Hepatocyte (in vitro differentiated cells): Measurements from ENCODE around the gene POC1A. TPM values are rescaled to one million over a fixed set of nuclear protein-coding genes. Genes with fewer than 3 reads are reported as not detected.

Source experiments
- DNase-seq: peaks from one replicate; pipeline ENCODE4 v3.0.0-alpha.2; 2016; ENCODE audit warnings: low spot score
- H2AFZ ChIP-seq: fragments of 200-600 bp; sonication (generic); 2 replicates; pipeline ENCODE4 v1.6.0; 2016; ENCODE audit warnings: antibody characterized with exemption, mild to moderate bottlenecking
- H3K27ac ChIP-seq: fragments of 200-600 bp; sonication (generic); 2 replicates; pipeline ENCODE4 v1.5.1; 2016; ENCODE audit warnings: mild to moderate bottlenecking
- H3K27me3 ChIP-seq: fragments of 200-600 bp; sonication (generic); 2 replicates; pipeline ENCODE4 v1.6.1; 2016
- H3K36me3 ChIP-seq: fragments of 200-600 bp; sonication (generic); replicated peaks from 2 replicates; pipeline ENCODE4 v1.5.1; 2016; ENCODE audit warnings: low read depth; ENCODE audit not compliant: insufficient read depth
- H3K4me1 ChIP-seq: fragments of 200-600 bp; sonication (generic); 2 replicates; pipeline ENCODE4 v1.5.1; 2016; ENCODE audit warnings: mild to moderate bottlenecking, moderate library complexity; ENCODE audit not compliant: insufficient read depth
- H3K4me2 ChIP-seq: fragments of 200-600 bp; sonication (generic); 2 replicates; pipeline ENCODE4 v1.6.0; 2016
- H3K4me3 ChIP-seq: fragments of 200-600 bp; sonication (generic); 2 replicates; pipeline ENCODE4 v1.5.1; 2016; ENCODE audit warnings: mild to moderate bottlenecking
- H3K79me2 ChIP-seq: fragments of 200-600 bp; sonication (generic); 2 replicates; pipeline ENCODE4 v1.6.0; 2017; ENCODE audit warnings: mild to moderate bottlenecking
- H3K9me2 ChIP-seq: fragments of 200-600 bp; sonication (generic); replicated peaks from 2 replicates; pipeline ENCODE4 v1.6.0; 2017; ENCODE audit warnings: mild to moderate bottlenecking; ENCODE audit not compliant: insufficient read depth
- H3K9me3 ChIP-seq: fragments of 200-600 bp; sonication (generic); 2 replicates; pipeline ENCODE4 v1.5.1; 2016; ENCODE audit warnings: low read depth, mild to moderate bottlenecking
- H4K20me1 ChIP-seq: fragments of 200-600 bp; sonication (generic); 2 replicates; pipeline ENCODE4 v1.6.0; 2016; ENCODE audit warnings: mild to moderate bottlenecking; ENCODE audit not compliant: insufficient read depth, poor library complexity, severe bottlenecking
- EZH2 ChIP-seq: fragments of 200-600 bp; sonication (generic); IDR thresholded peaks from 2 replicates; pipeline ENCODE4 v1.6.1; 2016; ENCODE audit warnings: antibody characterized with exemption, mild to moderate bottlenecking, borderline replicate concordance
- EZH2phosphoT487 ChIP-seq: fragments of 200-600 bp; sonication (generic); IDR thresholded peaks from one replicate; pipeline ENCODE4 v1.6.1; 2018; ENCODE audit warnings: antibody characterized with exemption, mild to moderate bottlenecking, low read depth, moderate library complexity; ENCODE audit not compliant: unreplicated experiment, severe bottlenecking
- WGBS: methylation state at CpG from one replicate; pipeline ENCODE4 v1.1.6; 2016; ENCODE audit warnings: low lambda C conversion rate; ENCODE audit errors: missing lambda C conversion rate; 5-methylcytosine and 5-hydroxymethylcytosine counted together
- polyA plus RNA-seq: library from polyadenylated mRNA; unstranded; fragments of >200 nt; fragmentation: Nextera tagmentation; extraction: Ambion mirVana; gene quantifications from 2 replicates; pipeline ENCODE4 v1.2.1, GENCODE V29; 2016
- total RNA-seq: library from RNA; depleted of rRNA; stranded (reverse); fragments of >200 nt; gene quantifications from 2 replicates; pipeline ENCODE4 v1.2.3, GENCODE V29; 2014
- TF ChIP-seq, protein P1 (sequence below): fragments of 200-600 bp; sonication (generic); IDR thresholded peaks from 2 replicates; pipeline ENCODE4 v1.5.1; 2016; ENCODE audit warnings: antibody characterized with exemption, mild to moderate bottlenecking; ENCODE audit not compliant: poor library complexity

Gene POC1A
- total and polyA plus RNA-seq, 2 experiments from 2014 or later = 2.6 to 3.7 TPM

DNA sequence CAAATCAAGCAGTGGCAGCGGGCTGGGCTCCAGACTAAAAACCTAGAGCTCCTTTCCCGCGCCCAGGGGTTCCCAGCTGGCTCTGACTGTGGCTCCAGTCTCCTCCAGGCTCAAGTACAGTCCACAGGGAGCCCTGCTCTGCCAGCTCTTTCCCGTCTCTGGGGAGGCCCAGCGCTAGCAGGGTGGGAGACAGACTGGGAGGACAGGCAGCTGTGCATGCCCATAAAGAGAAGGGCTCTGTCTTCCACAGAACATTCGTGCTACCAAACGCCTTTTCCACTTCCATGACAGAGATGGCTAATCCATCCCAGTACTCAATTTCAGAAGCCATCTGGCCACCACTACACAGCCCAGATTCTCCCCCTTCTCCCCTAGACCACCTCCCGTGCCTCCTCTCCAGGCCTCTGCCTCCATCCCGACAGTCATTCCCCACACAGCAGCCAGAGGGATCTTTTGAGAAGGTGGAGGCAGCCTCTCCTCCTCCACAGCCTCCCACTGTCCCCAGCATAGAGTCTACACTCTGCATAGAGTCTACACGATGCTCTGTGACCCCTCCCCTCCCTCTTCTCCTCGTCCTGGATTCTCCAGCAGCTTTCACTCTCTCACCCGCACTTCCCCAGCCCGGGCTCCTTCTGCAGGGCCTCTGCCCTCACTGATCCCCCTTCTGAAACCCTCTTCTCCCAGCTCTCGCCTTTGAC lies 91.0 kb downstream of the POC1A start:
- H3K4me2 ChIP-seq = no peak overlapping the region
- WGBS = 74% methylated on average over 14 of the region's 14 CpGs
- no peak overlapping the region for H3K27ac ChIP-seq

DNA sequence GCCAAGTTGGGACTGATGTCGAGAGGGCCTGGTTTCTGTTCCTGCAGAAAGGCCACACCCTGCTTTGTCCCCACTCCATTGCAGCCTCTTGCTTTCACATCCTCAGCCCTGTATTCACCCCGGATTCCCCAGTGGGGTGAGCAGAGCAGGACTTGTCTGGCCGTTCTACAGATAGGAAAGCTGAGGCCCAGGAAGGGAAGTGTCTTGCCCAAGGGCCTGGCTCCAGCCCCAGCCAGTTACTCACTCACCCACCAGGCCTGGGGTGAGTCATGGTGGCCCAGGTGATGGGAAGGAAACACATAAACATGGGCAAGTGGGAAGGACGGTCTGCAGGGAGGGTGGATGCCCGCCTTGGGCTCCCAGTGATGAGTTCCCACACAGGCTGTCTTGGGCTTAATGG lies 91.7 kb downstream of the POC1A start:
- TF ChIP-seq, protein P1, sequence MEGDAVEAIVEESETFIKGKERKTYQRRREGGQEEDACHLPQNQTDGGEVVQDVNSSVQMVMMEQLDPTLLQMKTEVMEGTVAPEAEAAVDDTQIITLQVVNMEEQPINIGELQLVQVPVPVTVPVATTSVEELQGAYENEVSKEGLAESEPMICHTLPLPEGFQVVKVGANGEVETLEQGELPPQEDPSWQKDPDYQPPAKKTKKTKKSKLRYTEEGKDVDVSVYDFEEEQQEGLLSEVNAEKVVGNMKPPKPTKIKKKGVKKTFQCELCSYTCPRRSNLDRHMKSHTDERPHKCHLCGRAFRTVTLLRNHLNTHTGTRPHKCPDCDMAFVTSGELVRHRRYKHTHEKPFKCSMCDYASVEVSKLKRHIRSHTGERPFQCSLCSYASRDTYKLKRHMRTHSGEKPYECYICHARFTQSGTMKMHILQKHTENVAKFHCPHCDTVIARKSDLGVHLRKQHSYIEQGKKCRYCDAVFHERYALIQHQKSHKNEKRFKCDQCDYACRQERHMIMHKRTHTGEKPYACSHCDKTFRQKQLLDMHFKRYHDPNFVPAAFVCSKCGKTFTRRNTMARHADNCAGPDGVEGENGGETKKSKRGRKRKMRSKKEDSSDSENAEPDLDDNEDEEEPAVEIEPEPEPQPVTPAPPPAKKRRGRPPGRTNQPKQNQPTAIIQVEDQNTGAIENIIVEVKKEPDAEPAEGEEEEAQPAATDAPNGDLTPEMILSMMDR = no peak
- TF ChIP-seq EZH2phosphoT487 (no peak), EZH2 (no peak)
- Histone ChIP-seq H3K9me3 (no peaks in the 10 kb centered on the region), H3K27me3 (no peaks in the 10 kb centered on the region), H3K27ac (no peak overlapping the region), H3K4me3 (no peak overlapping the region), H3K4me2 (no peak overlapping the region), H3K4me1 (peaks cover 18% of the 10 kb centered on the region), H3K36me3 (no peaks in the 10 kb centered on the region), H3K9me2 (no peaks in the 10 kb centered on the region), H3K79me2 (no peaks in the 10 kb centered on the region), H2AFZ (no peak overlapping the region), H4K20me1 (no peaks in the 10 kb centered on the region)
- peak; percentile 46 for DNase-seq
- 79% methylated on average over 5 of the region's 5 CpGs for WGBS

More for the DNA sequence above, 91.0 kb downstream of the POC1A start:
- Histone ChIP-seq H3K9me3 (no peaks in the 10 kb centered on the region), H3K4me1 (peaks cover 15% of the 10 kb centered on the region), H2AFZ (no peak overlapping the region), H3K79me2 (no peaks in the 10 kb centered on the region), H3K27me3 (no peaks in the 10 kb centered on the region), H3K9me2 (no peaks in the 10 kb centered on the region), H3K36me3 (no peaks in the 10 kb centered on the region), H3K4me3 (no peak overlapping the region), H4K20me1 (no peaks in the 10 kb centered on the region)
- no peak for DNase-seq
- TF ChIP-seq EZH2 = no peak
- TF ChIP-seq EZH2phosphoT487 = no peak
- TF ChIP-seq, protein P1 = no peak

DNA sequence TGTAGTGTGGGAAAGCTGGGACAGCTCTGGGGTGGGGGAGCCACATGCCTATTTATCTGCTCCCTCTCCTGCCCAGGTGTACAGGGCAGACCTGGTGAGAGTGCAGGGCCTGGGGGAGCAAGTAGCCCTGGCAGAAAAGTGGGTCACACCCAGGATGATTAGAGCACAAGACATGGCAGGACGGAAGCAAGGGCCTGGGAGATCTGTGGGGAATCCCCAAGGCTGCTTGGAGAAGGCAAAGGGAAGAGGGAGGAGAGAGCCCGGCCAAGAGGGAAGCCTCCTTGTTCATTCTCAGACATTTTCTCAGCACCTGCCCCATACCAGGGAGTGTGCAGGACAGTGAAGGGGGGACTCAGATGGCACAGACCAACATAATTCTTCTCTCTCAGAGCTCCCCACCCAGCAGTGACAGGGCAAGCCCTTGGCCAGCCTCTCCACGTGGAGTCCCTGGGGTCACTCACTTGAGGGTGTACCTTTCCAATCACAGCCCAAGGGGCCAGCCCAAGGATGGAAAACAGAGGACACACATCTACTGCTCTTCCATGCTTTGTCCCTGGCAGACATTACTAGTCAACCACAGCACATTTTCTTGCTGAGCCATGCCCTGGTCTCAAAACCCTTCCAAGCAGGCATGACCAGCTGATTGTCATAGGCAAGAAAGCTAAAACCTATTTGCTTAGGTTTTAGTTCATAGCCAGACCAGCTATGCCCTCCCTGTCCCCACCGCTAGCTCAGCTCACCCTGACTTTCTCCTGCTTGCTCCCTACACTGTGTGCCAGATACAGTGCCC lies 92.9 kb downstream of the POC1A start:
- no peak overlapping the region for H3K27ac ChIP-seq
- H3K4me1 ChIP-seq = peaks cover 11% of the 10 kb centered on the region
- no peaks in the 10 kb centered on the region for H3K36me3 ChIP-seq
- 90% methylated on average over 4 of the region's 4 CpGs for WGBS
- H3K79me2 ChIP-seq = no peaks in the 10 kb centered on the region
- no peak for DNase-seq
- no peak for TF ChIP-seq EZH2phosphoT487
- TF ChIP-seq, protein P1 = no peak
- no peak for TF ChIP-seq EZH2
- H3K9me3 ChIP-seq = no peaks in the 10 kb centered on the region
- no peak overlapping the region for H2AFZ ChIP-seq
- H3K4me2 ChIP-seq = no peak overlapping the region
- H3K27me3 ChIP-seq = no peaks in the 10 kb centered on the region
- no peaks in the 10 kb centered on the region for H3K9me2 ChIP-seq
- H4K20me1 ChIP-seq = no peaks in the 10 kb centered on the region
- no peak overlapping the region for H3K4me3 ChIP-seq
